GM21390 (cell line): Measurements from ENCODE around the gene MXI1.
"Not testable (repeated sequence)": the region's sequence is repeated elsewhere in the genome, so short reads cannot be mapped to it uniquely, and the experiment has no call there.

Experiments used
- ATAC-seq: cut with Tn5 transposase; IDR thresholded peaks from one replicate; pipeline ENCODE4 v1.9.1; 2021; ENCODE audit not compliant: unreplicated experiment

MXI1 gene

DNA sequence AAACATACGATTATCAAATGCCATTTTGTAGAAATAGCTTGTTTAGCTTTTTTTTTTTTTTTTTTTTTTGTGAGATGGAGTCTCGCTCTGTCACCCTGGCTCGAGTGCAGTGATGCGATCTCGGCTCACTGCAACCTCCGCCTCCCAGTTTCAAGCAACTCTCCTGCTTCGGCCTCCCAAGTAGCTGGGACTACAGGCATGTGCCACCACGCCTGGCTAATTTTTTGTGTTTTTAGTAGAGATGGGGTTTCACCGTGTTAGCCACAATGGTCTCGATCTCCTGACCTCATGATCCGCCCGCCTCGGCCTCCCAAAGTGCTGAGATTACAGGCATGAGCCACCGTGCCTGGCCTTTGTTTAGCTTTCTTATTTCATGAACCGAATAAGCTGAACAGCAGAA lies 65.6 kb downstream of the MXI1 start:
- not testable (repeated sequence) for ATAC-seq

GRCh38 chr10:110273474-110273873 lies 66.1 kb downstream of the MXI1 start:
- no peak for ATAC-seq

DNA sequence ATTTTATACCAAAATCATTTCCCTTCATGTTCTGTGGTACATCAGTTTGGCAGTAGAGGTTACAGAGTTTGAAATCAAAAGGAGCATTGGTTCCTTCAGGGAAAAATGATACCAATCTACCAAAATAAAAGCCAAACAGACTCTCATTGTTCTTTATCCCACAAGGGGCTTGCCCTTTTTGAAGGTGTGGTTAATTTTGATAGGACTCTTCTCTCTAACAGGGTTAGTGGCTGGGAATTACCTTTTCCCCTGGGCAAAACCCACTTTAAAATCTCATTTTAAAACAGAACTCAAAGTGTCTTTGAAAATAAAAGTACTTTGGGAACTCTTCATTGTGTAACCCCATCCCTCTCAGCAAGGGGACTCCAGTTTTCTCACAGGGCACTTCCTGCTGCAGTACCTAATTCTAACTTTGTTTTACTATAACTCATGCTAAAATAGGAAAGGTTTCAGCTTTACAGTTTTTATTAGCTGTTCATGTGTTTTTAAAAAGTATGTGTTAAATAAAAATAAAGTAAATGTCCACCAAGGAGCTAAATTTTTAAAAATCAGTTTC lies 66.7 kb downstream of the MXI1 start:
- no peak for ATAC-seq

- ATAC-seq, result no peak
Observed at GRCh38 chr10:110274647-110275046, 67.2 kb downstream of the MXI1 start.

DNA sequence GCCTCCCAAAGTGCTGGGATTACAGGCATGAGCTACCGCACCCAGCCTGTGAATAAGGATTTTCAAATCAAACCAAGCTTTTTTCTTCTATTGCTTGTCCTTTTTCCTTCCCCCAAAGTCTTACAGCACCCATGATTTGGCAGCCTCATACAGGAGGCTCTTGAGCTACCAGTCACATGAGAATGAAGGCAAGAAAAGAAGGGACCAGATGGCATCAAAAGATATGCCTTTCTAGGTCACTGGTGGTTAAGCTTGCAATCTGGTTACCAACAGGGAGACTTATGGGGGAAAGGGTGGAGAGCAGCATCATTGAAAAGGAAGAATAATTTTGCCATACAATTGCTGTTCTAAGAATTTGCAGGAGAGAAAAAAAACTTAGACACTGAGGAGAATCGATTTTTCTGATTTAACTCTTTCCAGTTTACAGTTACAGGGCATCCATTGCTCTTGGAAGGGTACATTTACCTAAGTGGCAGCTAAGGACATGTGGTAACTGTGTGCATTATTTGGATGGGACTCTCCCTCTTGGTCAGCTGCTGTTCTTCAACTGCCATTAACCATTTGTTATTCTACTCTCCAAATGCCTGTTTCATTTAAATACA lies 67.8 kb downstream of the MXI1 start:
- ATAC-seq, result no peak

DNA sequence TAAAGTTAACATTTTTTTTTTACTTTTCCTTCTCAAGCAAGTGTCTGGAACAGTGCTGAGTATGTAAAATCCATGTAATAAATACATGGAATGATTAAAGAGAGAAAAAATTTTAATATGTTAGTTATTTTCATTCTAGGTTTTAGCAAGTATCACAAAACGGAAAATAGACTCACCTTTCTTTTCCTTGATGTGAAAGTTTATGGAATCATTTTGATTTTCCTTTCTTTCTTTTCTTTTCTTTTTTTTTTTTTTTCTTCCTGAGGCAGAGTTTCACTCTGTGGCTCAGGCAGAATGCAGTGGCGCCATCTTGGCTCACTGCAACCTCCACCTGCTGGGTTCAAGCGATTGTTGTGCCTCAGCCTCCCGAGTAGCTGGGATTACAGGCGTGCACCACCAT lies 69.2 kb downstream of the MXI1 start:
- ATAC-seq, result no peak

DNA sequence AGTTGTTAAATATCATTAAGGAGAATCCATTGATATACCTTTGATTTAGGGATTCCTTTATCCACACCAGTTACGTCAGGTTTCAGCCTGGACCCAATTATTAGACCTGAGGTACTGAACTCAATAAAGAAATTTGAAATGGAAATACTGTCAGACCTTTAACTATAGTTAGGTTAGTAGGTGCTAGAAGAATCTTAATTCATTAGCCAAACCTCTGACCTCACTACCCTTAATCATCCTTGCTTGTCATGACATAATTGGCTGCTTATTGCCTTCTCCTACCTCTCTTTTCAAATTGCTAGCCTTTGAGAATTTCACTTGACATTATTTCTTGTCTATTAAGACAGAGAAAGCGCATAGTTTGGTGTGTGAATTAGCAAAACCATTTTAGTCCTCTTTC lies 70.2 kb downstream of the MXI1 start:
- ATAC-seq, result no peak

- no peak for ATAC-seq
Observed at GRCh38 chr10:110278562-110279406, 71.4 kb downstream of the MXI1 start.

DNA sequence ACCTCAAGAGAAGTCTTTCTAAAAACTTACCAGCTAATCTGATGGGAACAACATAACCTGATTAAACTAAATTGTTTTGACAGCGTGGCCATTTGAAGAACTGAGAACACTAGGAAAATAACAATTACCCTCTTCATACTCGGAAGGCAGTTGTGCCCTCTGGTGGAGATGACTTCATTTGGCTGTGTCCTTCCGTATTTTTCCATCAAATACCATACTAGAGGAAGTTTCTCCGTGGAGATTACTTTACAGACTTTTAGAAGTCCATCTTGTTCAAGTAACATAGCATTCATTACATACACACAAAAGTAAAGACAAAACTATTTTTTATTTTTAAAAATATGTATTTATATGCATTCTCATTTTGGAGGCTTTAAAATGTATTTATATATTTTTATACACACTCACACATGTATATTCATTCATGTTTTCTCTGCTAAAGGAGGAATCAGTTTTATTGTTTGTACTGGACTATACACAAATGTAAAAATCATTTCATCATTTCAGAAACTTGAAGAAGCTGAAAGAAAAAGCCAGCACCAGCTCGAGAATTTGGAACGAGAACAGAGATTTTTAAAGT lies 72.1 kb downstream of the MXI1 start:
- ATAC-seq, result no peak

DNA sequence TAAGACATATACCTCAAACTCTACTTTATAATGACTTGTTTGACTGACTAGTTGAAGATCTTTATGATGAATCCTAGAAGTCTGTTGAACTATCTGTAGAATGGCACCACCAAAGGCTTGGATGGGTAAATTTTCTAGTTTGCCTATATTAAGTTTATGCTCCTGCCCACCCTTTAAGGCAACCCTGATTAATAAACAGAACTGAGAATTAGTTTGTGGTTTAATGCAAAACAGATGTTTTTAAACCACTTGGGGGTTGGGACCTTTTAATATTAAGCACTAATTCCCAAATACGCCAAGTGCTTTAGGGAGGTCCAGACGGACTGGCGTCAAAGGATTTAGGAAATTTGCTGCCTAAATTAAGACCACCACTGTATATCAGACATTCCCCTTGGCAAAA lies 76.9 kb downstream of the MXI1 start:
- no peak for ATAC-seq

- no peak for ATAC-seq
Observed at GRCh38 chr10:110285501-110285900, 78.1 kb downstream of the MXI1 start.

GRCh38 chr10:110286841-110287240 lies 79.4 kb downstream of the MXI1 start:
- no peak for ATAC-seq

GRCh38 chr10:110296966-110297365 lies 89.6 kb downstream of the MXI1 start:
- ATAC-seq, result no peak

DNA sequence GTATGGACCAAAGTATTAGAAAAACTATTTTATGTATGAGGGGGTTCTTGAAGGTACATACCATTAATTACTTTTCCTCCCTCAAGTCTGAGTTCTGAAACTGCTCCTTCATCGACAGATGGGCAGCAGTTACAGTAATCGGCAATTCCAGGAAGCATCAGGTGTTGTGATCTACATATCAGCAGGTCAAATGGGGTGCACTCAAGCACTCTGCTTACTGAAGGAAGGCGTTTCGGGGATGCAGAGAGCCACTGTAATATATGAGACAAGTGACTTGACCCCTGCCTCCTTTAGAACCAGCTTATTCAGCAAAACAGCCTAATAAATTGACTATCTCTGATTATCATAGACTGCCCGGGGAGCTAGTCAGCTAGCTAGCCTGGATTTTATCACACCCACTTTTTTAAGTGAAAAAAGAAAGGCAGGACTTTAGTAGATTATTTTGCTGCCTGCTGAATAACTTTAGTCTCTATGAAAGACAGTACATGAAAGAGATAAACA lies 93.1 kb downstream of the MXI1 start:
- no peak for ATAC-seq

DNA sequence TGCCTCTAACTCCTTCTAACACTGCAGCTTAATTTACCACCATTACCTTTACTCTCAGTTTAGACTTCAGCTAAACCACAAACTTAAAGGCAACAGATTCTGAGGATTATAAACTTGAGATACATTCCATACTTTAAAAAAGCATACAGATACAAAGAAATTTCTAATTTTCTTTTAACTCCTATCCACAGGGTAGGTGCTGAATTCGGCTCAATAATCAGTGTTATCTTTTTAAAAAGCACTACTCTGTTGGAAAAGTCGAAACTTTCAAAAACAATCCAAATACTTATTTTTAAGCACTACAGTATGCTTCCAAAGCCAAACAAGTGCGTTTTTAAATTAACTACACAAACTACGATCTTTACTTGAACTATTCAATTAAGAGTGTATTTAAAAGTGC lies 96.3 kb downstream of the MXI1 start:
- no peak for ATAC-seq

DNA sequence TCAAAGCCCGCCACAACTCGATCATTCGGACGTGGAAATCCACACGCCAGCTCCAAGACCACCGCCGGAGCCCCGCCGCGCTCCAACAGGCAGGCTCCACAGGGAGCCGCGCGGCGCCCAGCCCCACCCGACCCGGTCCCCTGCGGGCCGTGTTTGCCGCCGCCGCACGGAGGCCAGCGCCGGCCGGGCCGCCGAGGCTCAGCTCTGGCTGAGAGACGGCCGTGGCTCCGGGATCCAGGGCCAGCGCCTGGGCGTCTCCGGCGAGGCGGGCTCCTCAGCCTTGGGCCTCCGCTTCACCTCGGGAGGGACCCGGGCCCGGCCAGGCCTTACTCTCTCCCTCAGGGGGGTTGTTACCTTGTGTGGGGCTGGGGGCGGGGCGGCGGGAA lies 97.0 kb downstream of the MXI1 start:
- ATAC-seq, result peak; percentile 42

GRCh38 chr10:110304780-110305421 lies 97.5 kb downstream of the MXI1 start, which contains the start of gene SMNDC1:
SMNDC1 (minus strand) TSS chr10:110304920; CDS start chr10:110303587, 1,333 bp downstream.
- ATAC-seq, result peak; percentile 89

- ATAC-seq, result no peak
Observed at GRCh38 chr10:110305767-110306451, 98.5 kb downstream of the MXI1 start.

GRCh38 chr10:110306452-110306768 lies 99.0 kb downstream of the MXI1 start:
- no peak for ATAC-seq

DNA sequence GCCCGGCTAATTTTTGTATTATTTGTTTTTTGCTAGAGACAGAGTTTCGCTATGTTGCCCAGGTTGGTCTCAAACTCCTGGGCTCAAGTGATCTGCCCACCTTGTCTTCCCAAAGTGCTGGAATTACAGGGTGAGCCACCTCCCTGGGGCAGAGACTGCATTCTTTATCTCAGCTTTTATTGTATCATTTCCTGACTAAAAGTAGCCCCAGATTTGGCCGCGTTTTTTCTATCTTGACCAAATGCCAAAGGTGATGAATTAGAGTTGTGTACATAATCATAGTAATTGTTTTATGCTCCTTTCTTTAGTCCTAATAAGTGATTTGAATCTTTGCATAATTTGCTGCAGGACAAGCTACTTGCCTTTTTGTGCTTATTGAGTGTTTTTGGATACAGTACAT lies 100.4 kb downstream of the MXI1 start:
- ATAC-seq, result no peak

- no peak for ATAC-seq
Observed at GRCh38 chr10:110310741-110311140, 103.3 kb downstream of the MXI1 start.
